Neuronal stem cell (in vitro differentiated cells): Measurements from ENCODE around the gene BICD1.

Experiments
- DNase-seq: peaks from one replicate; pipeline ENCODE4 v3.0.0-alpha.2; 2013; ENCODE audit warnings: low spot score
- H2AFZ ChIP-seq: one replicate; pipeline ENCODE4 v1.6.1; 2013; ENCODE audit warnings: mild to moderate bottlenecking, low read length, inconsistent platforms
- H2AK5ac ChIP-seq: 2 replicates; pipeline ENCODE4 v1.6.1; 2013; ENCODE audit warnings: low read depth, mild to moderate bottlenecking, inconsistent platforms, low read length, moderate library complexity, mixed read lengths
- H2BK120ac ChIP-seq: 2 replicates; pipeline ENCODE4 v1.6.1; 2013; ENCODE audit warnings: low read depth, mild to moderate bottlenecking, inconsistent platforms, low read length, moderate library complexity, mixed read lengths
- H2BK12ac ChIP-seq: one replicate; pipeline ENCODE4 v1.6.1; 2013; ENCODE audit warnings: low read length, inconsistent platforms
- H2BK15ac ChIP-seq: 2 replicates; pipeline ENCODE4 v1.6.1; 2013; ENCODE audit warnings: mild to moderate bottlenecking, low read length, inconsistent platforms, mixed read lengths
- H2BK5ac ChIP-seq: one replicate; pipeline ENCODE4 v1.6.1; 2013; ENCODE audit warnings: inconsistent platforms, mild to moderate bottlenecking, low read length, moderate library complexity
- H3K14ac ChIP-seq: one replicate; pipeline ENCODE4 v1.6.1; 2013; ENCODE audit warnings: low read length, inconsistent platforms
- H3K18ac ChIP-seq: 2 replicates; pipeline ENCODE4 v1.6.1; 2013; ENCODE audit warnings: low read length, inconsistent platforms
- H3K23ac ChIP-seq: 2 replicates; pipeline ENCODE4 v1.6.1; 2013; ENCODE audit warnings: low read depth, mild to moderate bottlenecking, mixed read lengths, low read length, inconsistent platforms; ENCODE audit not compliant: poor library complexity
- H3K27ac ChIP-seq: replicated peaks from 3 replicates; pipeline ENCODE4 v1.5.1; 2013; ENCODE audit warnings: low read length, inconsistent platforms
- H3K27me3 ChIP-seq, 3 experiments: 2 replicates each; pipeline ENCODE4 v1.6.1; 2013; ENCODE audit warnings: low read length in 3 of 3, mild to moderate bottlenecking in 2 of 3, inconsistent platforms in 1 of 3, low read depth in 1 of 3, mixed read lengths in 1 of 3, moderate library complexity in 1 of 3; ENCODE audit not compliant: control insufficient read depth in 3 of 3, insufficient read depth in 3 of 3
- H3K36me3 ChIP-seq, 2 donors: replicated peaks in 1 of 2; 2 replicates each; pipeline ENCODE4 v1.6.1; 2013; ENCODE audit warnings: low read length in 2 of 2; ENCODE audit not compliant: control insufficient read depth in 2 of 2, insufficient read depth in 2 of 2
- H3K4ac ChIP-seq: 2 replicates; pipeline ENCODE4 v1.6.1; 2013; ENCODE audit warnings: inconsistent platforms, mild to moderate bottlenecking, low read length, moderate library complexity
- H3K4me1 ChIP-seq, 2 donors: 1 replicate in 1 of 2; 2 replicates in 1 of 2; pipeline ENCODE4 v1.6.1; 2013; ENCODE audit warnings: low read length in 2 of 2, low read depth in 1 of 2; ENCODE audit not compliant: control insufficient read depth in 2 of 2, insufficient read depth in 1 of 2
- H3K4me2 ChIP-seq: one replicate; pipeline ENCODE4 v1.6.1; 2013; ENCODE audit warnings: mild to moderate bottlenecking, low read length, inconsistent platforms; ENCODE audit not compliant: insufficient read depth, poor library complexity, severe bottlenecking
- H3K4me3 ChIP-seq, 2 donors: 2 replicates each; pipeline ENCODE4 v1.5.1; 2013; ENCODE audit warnings: low read length in 2 of 2, mild to moderate bottlenecking in 2 of 2, inconsistent platforms in 1 of 2, moderate library complexity in 1 of 2
- H3K79me1 ChIP-seq: one replicate; pipeline ENCODE4 v1.6.1; 2013; ENCODE audit warnings: low read depth, mild to moderate bottlenecking, inconsistent platforms, low read length, moderate library complexity
- H3K9ac ChIP-seq: one replicate; pipeline ENCODE4 v1.6.1; 2013; ENCODE audit warnings: mild to moderate bottlenecking, low read depth, low read length, inconsistent platforms; ENCODE audit not compliant: poor library complexity
- H3K9me3 ChIP-seq, 2 donors: replicated peaks in 1 of 2; 2 replicates each; pipeline versions ENCODE3 to v1.6.1; 2013; ENCODE audit warnings: low read length in 2 of 2, mild to moderate bottlenecking in 2 of 2, inconsistent platforms in 1 of 2, low read depth in 1 of 2, mixed read lengths in 1 of 2, moderate library complexity in 1 of 2; ENCODE audit not compliant: control insufficient read depth in 2 of 2, insufficient read depth in 1 of 2
- H4K8ac ChIP-seq: one replicate; pipeline ENCODE4 v1.6.1; 2013; ENCODE audit warnings: low read depth, mild to moderate bottlenecking, inconsistent platforms, low read length, moderate library complexity
- H4K91ac ChIP-seq: one replicate; pipeline ENCODE4 v1.6.1; 2013; ENCODE audit warnings: low read length, low read depth, mild to moderate bottlenecking, inconsistent platforms; ENCODE audit not compliant: poor library complexity
- WGBS, 2 donors: extraction: QIAGEN DNeasy Blood & Tissue Kit; methylation state at CpG; one replicate each; pipeline ENCODE4 v1.1.7; 2013; ENCODE audit warnings: missing lambda C conversion rate in 2 of 2, mixed read lengths in 1 of 2; ENCODE audit not compliant: insufficient read length in 2 of 2, insufficient replicate concordance in 1 of 2; ENCODE audit errors: extremely low coverage in 2 of 2; 5-methylcytosine and 5-hydroxymethylcytosine counted together

Gene BICD1

DNA sequence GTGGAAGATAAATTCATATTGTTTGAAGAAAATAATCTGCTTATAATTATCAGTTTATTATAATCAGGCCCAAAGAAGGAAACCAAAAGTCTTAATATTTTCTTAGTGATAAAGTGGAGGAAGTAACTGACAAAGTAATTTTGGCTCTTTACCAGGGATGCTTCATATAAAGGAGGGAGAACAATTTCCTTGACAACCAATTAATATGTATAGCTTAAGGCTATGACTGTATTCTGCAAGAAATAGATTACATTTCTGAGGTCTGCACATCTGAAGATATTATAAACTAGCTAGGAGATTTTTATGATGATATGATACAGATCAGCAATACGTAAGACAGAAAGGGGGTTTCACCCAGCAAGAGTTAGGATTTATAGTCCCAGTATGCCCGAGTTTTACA lies 90.8 kb downstream of the BICD1 start:
- no peak overlapping the region for H3K27ac ChIP-seq
- no peak overlapping the region for H2BK15ac ChIP-seq
- H3K36me3 ChIP-seq: no peaks in the 10 kb centered on the region
- no peaks in the 10 kb centered on the region for H3K4me1 ChIP-seq
- no peaks in the 10 kb centered on the region for H3K79me1 ChIP-seq
- no peak overlapping the region for H3K4ac ChIP-seq
- H3K9me3 ChIP-seq: peaks cover 2 to 19% of the 10 kb centered on the region in 2 donors
- H3K27me3 ChIP-seq: no peaks in the 10 kb centered on the region
- H2BK5ac ChIP-seq: no peak overlapping the region
- H2BK12ac ChIP-seq: no peak overlapping the region
- H3K14ac ChIP-seq: no peak overlapping the region
- WGBS, 2 donors: no CpG with 5 or more reads among the region's 2 CpGs
- H4K91ac ChIP-seq: no peak overlapping the region
- H2BK120ac ChIP-seq: no peak overlapping the region
- no peak overlapping the region for H2AFZ ChIP-seq
- DNase-seq: no peak
- H3K9ac ChIP-seq: no peak overlapping the region
- no peak overlapping the region for H3K18ac ChIP-seq
- no peak overlapping the region for H4K8ac ChIP-seq
- no peak overlapping the region for H3K23ac ChIP-seq
- no peak overlapping the region for H3K4me3 ChIP-seq
- no peak overlapping the region for H3K4me2 ChIP-seq
- no peak overlapping the region for H2AK5ac ChIP-seq

DNA sequence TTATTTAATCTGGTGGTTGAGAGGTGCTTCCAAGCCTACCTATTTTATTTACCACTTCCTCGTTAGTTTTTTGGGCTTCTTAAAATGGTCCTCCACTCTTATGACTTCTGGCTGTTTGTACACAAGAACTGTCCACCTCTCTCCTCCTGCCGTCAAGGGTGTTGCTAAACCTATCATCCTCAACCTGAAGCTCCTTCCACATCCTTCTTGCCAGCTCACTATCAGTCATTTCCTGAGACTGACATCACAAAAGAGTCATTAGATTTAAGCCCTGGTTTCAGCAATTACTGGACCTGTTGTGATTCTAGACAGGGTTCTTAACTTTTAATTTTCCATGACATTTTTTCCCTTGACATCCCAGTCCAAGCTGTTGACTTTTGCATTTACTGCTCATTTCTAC lies 91.9 kb downstream of the BICD1 start:
- Histone ChIP-seq H3K14ac (no peak overlapping the region), H4K8ac (no peak overlapping the region), H3K4me3 (no peak overlapping the region), H3K79me1 (no peaks in the 10 kb centered on the region), H2BK12ac (no peak overlapping the region), H2BK120ac (no peak overlapping the region), H3K36me3 (no peaks in the 10 kb centered on the region), H3K4me2 (no peak overlapping the region), H3K9me3 (peaks cover 2 to 15% of the 10 kb centered on the region in 2 donors), H2BK5ac (no peak overlapping the region), H2AK5ac (no peak overlapping the region), H2BK15ac (no peak overlapping the region), H3K9ac (no peak overlapping the region), H3K18ac (no peak overlapping the region), H3K4me1 (no peaks in the 10 kb centered on the region), H4K91ac (no peak overlapping the region), H3K27ac (no peak overlapping the region), H3K4ac (no peak overlapping the region), H3K27me3 (no peaks in the 10 kb centered on the region), H3K23ac (no peak overlapping the region), H2AFZ (no peak overlapping the region)
- no CpG with 5 or more reads among the region's 2 CpGs for WGBS, 2 donors
- DNase-seq: no peak

DNA sequence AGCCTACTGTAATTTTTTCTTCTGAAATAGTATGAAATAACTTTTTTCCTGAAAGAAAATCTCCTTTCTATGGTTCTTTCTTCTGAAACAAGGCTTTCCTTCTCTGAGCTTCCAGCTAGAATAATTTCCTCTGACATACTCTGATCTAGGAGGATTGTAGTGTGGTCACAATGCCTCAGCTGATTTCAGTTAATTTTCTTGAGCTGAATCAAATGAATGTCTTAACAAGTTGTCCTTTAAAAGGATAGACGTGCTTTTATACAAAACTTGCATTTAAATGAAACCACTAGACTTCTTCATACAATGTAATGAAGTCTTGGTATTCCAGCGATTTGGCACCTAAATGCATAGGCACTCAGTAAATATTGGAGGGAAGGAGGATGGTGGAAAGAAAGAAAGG lies 94.4 kb downstream of the BICD1 start:
- H3K23ac ChIP-seq: no peak overlapping the region
- H3K79me1 ChIP-seq: no peaks in the 10 kb centered on the region
- no peak overlapping the region for H3K4me3 ChIP-seq
- H3K36me3 ChIP-seq: peaks cover 0 to 1% of the 10 kb centered on the region in 2 donors
- no peak overlapping the region for H2BK15ac ChIP-seq
- H2BK120ac ChIP-seq: no peak overlapping the region
- no peak overlapping the region for H4K8ac ChIP-seq
- no peak overlapping the region for H2BK5ac ChIP-seq
- no peak overlapping the region for H3K27ac ChIP-seq
- H3K27me3 ChIP-seq: no peaks in the 10 kb centered on the region
- H2AFZ ChIP-seq: no peak overlapping the region
- no peak overlapping the region for H3K9ac ChIP-seq
- H3K4me1 ChIP-seq: no peaks in the 10 kb centered on the region
- H3K14ac ChIP-seq: no peak overlapping the region
- no peak overlapping the region for H4K91ac ChIP-seq
- H3K4ac ChIP-seq: no peak overlapping the region
- no peak overlapping the region for H2BK12ac ChIP-seq
- no peak overlapping the region for H3K4me2 ChIP-seq
- no peak overlapping the region for H3K18ac ChIP-seq
- WGBS, 2 donors: no CpG with 5 or more reads among the region's 2 CpGs
- H2AK5ac ChIP-seq: no peak overlapping the region
- DNase-seq: no peak
- peaks cover 2 to 9% of the 10 kb centered on the region in 2 donors for H3K9me3 ChIP-seq

DNA sequence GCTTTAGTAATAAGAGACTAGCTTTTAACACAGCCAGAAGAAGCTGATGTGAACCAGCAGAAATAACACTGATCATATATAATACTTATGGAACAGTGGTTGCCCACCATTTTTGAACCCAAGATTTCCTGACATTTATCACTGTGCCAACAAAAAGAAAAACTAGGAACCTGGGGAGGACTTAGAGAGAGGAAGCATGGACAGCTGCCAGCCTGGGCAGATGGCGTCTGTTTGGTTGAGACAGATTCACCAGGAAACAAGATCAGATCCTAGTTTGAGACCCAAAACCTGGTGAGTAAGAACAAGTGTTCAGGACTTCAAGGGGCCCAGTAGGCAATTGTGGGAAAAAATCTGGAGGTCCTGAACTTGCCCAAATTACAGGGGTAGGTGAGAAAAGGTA lies 95.3 kb downstream of the BICD1 start:
- no peaks in the 10 kb centered on the region for H3K4me1 ChIP-seq
- H3K27ac ChIP-seq: no peak overlapping the region
- no peak overlapping the region for H3K9ac ChIP-seq
- no peak overlapping the region for H3K4ac ChIP-seq
- no CpG with 5 or more reads among the region's 1 CpG for WGBS, 2 donors
- H3K79me1 ChIP-seq: no peaks in the 10 kb centered on the region
- H3K27me3 ChIP-seq: no peaks in the 10 kb centered on the region
- no peak overlapping the region for H3K4me3 ChIP-seq
- no peak overlapping the region for H2BK12ac ChIP-seq
- peaks cover 2 to 9% of the 10 kb centered on the region in 2 donors for H3K9me3 ChIP-seq
- no peak overlapping the region for H3K14ac ChIP-seq
- no peak overlapping the region for H3K18ac ChIP-seq
- H2AFZ ChIP-seq: no peak overlapping the region
- H2AK5ac ChIP-seq: no peak overlapping the region
- peaks cover 0 to 1% of the 10 kb centered on the region in 2 donors for H3K36me3 ChIP-seq
- no peak overlapping the region for H2BK5ac ChIP-seq
- H4K8ac ChIP-seq: no peak overlapping the region
- DNase-seq: no peak
- no peak overlapping the region for H2BK15ac ChIP-seq
- no peak overlapping the region for H3K4me2 ChIP-seq
- no peak overlapping the region for H3K23ac ChIP-seq
- no peak overlapping the region for H2BK120ac ChIP-seq
- H4K91ac ChIP-seq: no peak overlapping the region
